LoVo (cell line): ENCODE results near the gene DNAJB8.

Experiments used
- DNase-seq: peaks from one replicate; pipeline ENCODE4 v3.0.0-alpha.2; 2016; ENCODE audit warnings: low spot score

DNAJB8 gene

GRCh38 chr3:128464188-128464587, 2.5 kb downstream of the DNAJB8 start:
- no peak for DNase-seq

GRCh38 chr3:128463771-128464170, 2.9 kb downstream of the DNAJB8 start:
- no peak for DNase-seq

- DNase-seq, result no peak
Measured at GRCh38 chr3:128463354-128463753, 3.3 kb downstream of the DNAJB8 start.

- DNase-seq, result no peak
Measured at GRCh38 chr3:128462931-128463330, 3.8 kb downstream of the DNAJB8 start.

GRCh38 chr3:128462341-128462910, 4.3 kb downstream of the DNAJB8 start:
- no peak for DNase-seq

GRCh38 chr3:128461731-128462130, 5.0 kb downstream of the DNAJB8 start:
- DNase-seq, result no peak

GRCh38 chr3:128459461-128459820, 7.2 kb downstream of the DNAJB8 start:
- no peak for DNase-seq

GRCh38 chr3:128458746-128459460, 7.8 kb downstream of the DNAJB8 start:
- DNase-seq, result no peak

- no peak for DNase-seq
Measured at GRCh38 chr3:128457937-128458336, 8.8 kb downstream of the DNAJB8 start.

GRCh38 chr3:128456776-128457715, 9.6 kb downstream of the DNAJB8 start:
- no peak for DNase-seq

- no peak for DNase-seq
Measured at GRCh38 chr3:128455786-128456748, 10.6 kb downstream of the DNAJB8 start.

GRCh38 chr3:128455116-128455515, 11.6 kb downstream of the DNAJB8 start:
- DNase-seq, result no peak

- no peak for DNase-seq
Measured at GRCh38 chr3:128454310-128454618, 12.4 kb downstream of the DNAJB8 start.

- no peak for DNase-seq
Measured at GRCh38 chr3:128453501-128454309, 13.0 kb downstream of the DNAJB8 start.

GRCh38 chr3:128452678-128453275, 13.9 kb downstream of the DNAJB8 start:
- no peak for DNase-seq

GRCh38 chr3:128452120-128452519, 14.6 kb downstream of the DNAJB8 start:
- no peak for DNase-seq

GRCh38 chr3:128449111-128449638, 17.5 kb downstream of the DNAJB8 start:
- no peak for DNase-seq

GRCh38 chr3:128448491-128448890, 18.2 kb downstream of the DNAJB8 start:
- DNase-seq, result no peak

GRCh38 chr3:128447561-128448013, 19.1 kb downstream of the DNAJB8 start:
- DNase-seq, result no peak

GRCh38 chr3:128446821-128447220, 19.9 kb downstream of the DNAJB8 start:
- DNase-seq, result no peak
